Neural cell (in vitro differentiated cells): Measurements from ENCODE around the gene ARID1B. TPM values are rescaled to one million over a fixed set of nuclear protein-coding genes. Genes with fewer than 3 reads are reported as not detected.

ENCODE experiments used
- H2AFZ ChIP-seq: fragments of 200-600, 300-800 bp; sonication (generic), shearing (Covaris generic); 2 replicates; pipeline ENCODE4 v1.6.0; 2014; ENCODE audit warnings: low read depth, mild to moderate bottlenecking, antibody characterized with exemption, low read length, moderate library complexity
- H3F3A ChIP-seq: fragments of 200-600 bp; shearing (Covaris generic); 2 replicates; pipeline ENCODE4 v1.6.1; 2016; ENCODE audit warnings: mild to moderate bottlenecking, moderate library complexity, mixed read lengths, antibody characterized with exemption, low read length; ENCODE audit not compliant: insufficient read depth, poor library complexity, severe bottlenecking
- H3K27ac ChIP-seq: fragments of 200-600, 300-800 bp; sonication (generic), shearing (Covaris generic); 2 replicates; pipeline ENCODE4 v1.5.1; 2014; ENCODE audit warnings: mild to moderate bottlenecking, low read length, moderate library complexity
- H3K27me3 ChIP-seq: fragments of 300-800, 200-600 bp; sonication (generic), shearing (Covaris generic); 2 replicates; pipeline ENCODE4 v1.6.0; 2014; ENCODE audit warnings: mild to moderate bottlenecking, low read depth, low read length, moderate library complexity; ENCODE audit not compliant: insufficient read depth
- H3K36me3 ChIP-seq: fragments of 300-800, 200-600 bp; sonication (generic), shearing (Covaris generic); 2 replicates; pipeline ENCODE4 v1.5.1; 2014; ENCODE audit warnings: mild to moderate bottlenecking, antibody characterized with exemption, low read length, moderate library complexity; ENCODE audit not compliant: insufficient read depth
- H3K4me2 ChIP-seq: fragments of 300-800, 200-600 bp; sonication (generic), shearing (Covaris generic); 2 replicates; pipeline ENCODE4 v1.6.0; 2014; ENCODE audit warnings: mild to moderate bottlenecking, low read length
- H3K4me3 ChIP-seq: fragments of 300-800, 200-600 bp; sonication (generic), shearing (Covaris generic); 2 replicates; pipeline ENCODE4 v1.5.1; 2014; ENCODE audit warnings: mild to moderate bottlenecking, low read length, moderate library complexity
- H3K79me2 ChIP-seq: fragments of 200-600 bp; shearing (Covaris generic); replicated peaks from 2 replicates; pipeline ENCODE4 v1.6.0; 2014; ENCODE audit warnings: mild to moderate bottlenecking, low read length, moderate library complexity; ENCODE audit not compliant: insufficient read depth
- H3K9ac ChIP-seq: fragments of 300-800, 200-600 bp; sonication (generic), shearing (Covaris generic); 2 replicates; pipeline ENCODE4 v1.6.1; 2016; ENCODE audit warnings: mild to moderate bottlenecking, low read length, mixed read lengths
- H3K9me2 ChIP-seq: fragments of 200-600 bp; shearing (Covaris generic); 2 replicates; pipeline ENCODE4 v1.6.1; 2016; ENCODE audit warnings: mild to moderate bottlenecking, low read length, mixed read lengths; ENCODE audit not compliant: insufficient read depth
- H3K9me3 ChIP-seq: fragments of 200-600, 300-800 bp; sonication (generic), shearing (Covaris generic); 2 replicates; pipeline ENCODE4 v1.6.1; 2016; ENCODE audit warnings: mild to moderate bottlenecking, mixed run types, low read length, moderate library complexity, mixed read lengths
- H4K20me1 ChIP-seq: fragments of 200-600 bp; shearing (Covaris generic); 2 replicates; pipeline ENCODE4 v1.6.1; 2016; ENCODE audit warnings: mild to moderate bottlenecking, mixed run types; ENCODE audit not compliant: insufficient read depth
- CTCF ChIP-seq: fragments of 450-650 bp; IDR thresholded peaks from 2 replicates; pipeline ENCODE4 v1.5.1; 2014; ENCODE audit warnings: antibody characterized with exemption, mild to moderate bottlenecking, moderate library complexity; ENCODE audit not compliant: poor library complexity, severe bottlenecking
- EP300 ChIP-seq: fragments of 450-650 bp; conservative IDR thresholded peaks from 2 replicates; pipeline ENCODE4 v1.6.1; 2014; ENCODE audit warnings: antibody characterized with exemption, mild to moderate bottlenecking, moderate library complexity; ENCODE audit not compliant: poor library complexity, severe bottlenecking
- EZH2 ChIP-seq: fragments of 200-600, 300-800 bp; shearing (Covaris generic), sonication (generic); IDR thresholded peaks from 2 replicates; pipeline ENCODE4 v1.6.1; 2014; ENCODE audit warnings: antibody characterized with exemption, low read length, borderline replicate concordance, mild to moderate bottlenecking; ENCODE audit not compliant: insufficient read depth, poor library complexity, severe bottlenecking
- MXI1 ChIP-seq: fragments of 450-650 bp; conservative IDR thresholded peaks from 2 replicates; pipeline ENCODE4 v1.6.1; 2014; ENCODE audit warnings: antibody characterized with exemption, mild to moderate bottlenecking; ENCODE audit not compliant: poor library complexity, severe bottlenecking
- POLR2AphosphoS5 ChIP-seq: IDR thresholded peaks from 2 replicates; pipeline ENCODE4 v1.6.1; 2012
- RAD21 ChIP-seq: fragments of 450-650 bp; conservative IDR thresholded peaks from 2 replicates; pipeline ENCODE4 v1.6.1; 2014; ENCODE audit warnings: antibody characterized with exemption, mild to moderate bottlenecking, moderate library complexity
- REST ChIP-seq: IDR thresholded peaks from 2 replicates; pipeline ENCODE4 v1.6.1; 2012; ENCODE audit warnings: borderline replicate concordance
- SMC3 ChIP-seq: fragments of 450-650 bp; conservative IDR thresholded peaks from 2 replicates; pipeline ENCODE4 v1.6.1; 2014; ENCODE audit warnings: antibody characterized with exemption, mild to moderate bottlenecking, moderate library complexity; ENCODE audit not compliant: poor library complexity
- TAF1 ChIP-seq: IDR thresholded peaks from 2 replicates; pipeline ENCODE4 v1.6.1; 2012; ENCODE audit warnings: low read depth
- polyA plus RNA-seq: library from polyadenylated mRNA; depleted of rRNA; stranded (reverse); fragments of >200 nt; gene quantifications from 2 replicates; pipeline ENCODE4 v1.2.3, GENCODE V29; 2014

The ARID1B gene
- polyA plus RNA-seq, 1 donor from 2014 or later = 35.0 TPM

- Histone ChIP-seq H3K4me2 (no peak overlapping the region), H3K79me2 (peaks cover 71% of the 10 kb centered on the region), H3K9ac (no peak overlapping the region), H3K27me3 (no peaks in the 10 kb centered on the region), H3K4me3 (no peak overlapping the region), H3K9me3 (no peaks in the 10 kb centered on the region), H2AFZ (no peak overlapping the region), H4K20me1 (peaks cover 3% of the 10 kb centered on the region), H3K27ac (no peak overlapping the region), H3K36me3 (no peaks in the 10 kb centered on the region), H3K9me2 (no peaks in the 10 kb centered on the region), H3F3A (no peaks in the 10 kb centered on the region)
- TF ChIP-seq CTCF (no peak), EP300 (no peak), EZH2 (no peak), REST (no peak), SMC3 (no peak), POLR2AphosphoS5 (no peak), TAF1 (no peak), RAD21 (no peak), MXI1 (no peak)
Measured at GRCh38 chr6:156845454-156846155, 68.4 kb downstream of the ARID1B start.

- Histone ChIP-seq H3K9me3 (no peaks in the 10 kb centered on the region), H3K27ac (no peak overlapping the region), H3K27me3 (no peaks in the 10 kb centered on the region), H3K4me3 (no peak overlapping the region), H4K20me1 (peaks cover 3% of the 10 kb centered on the region), H3K9ac (no peak overlapping the region), H3F3A (no peaks in the 10 kb centered on the region), H3K79me2 (peaks cover 72% of the 10 kb centered on the region), H3K4me2 (no peak overlapping the region), H2AFZ (no peak overlapping the region), H3K36me3 (no peaks in the 10 kb centered on the region), H3K9me2 (no peaks in the 10 kb centered on the region)
- no peak for TF ChIP-seq CTCF
- TF ChIP-seq POLR2AphosphoS5 = no peak
- TF ChIP-seq SMC3 = no peak
- no peak for TF ChIP-seq MXI1
- no peak for TF ChIP-seq TAF1
- TF ChIP-seq EP300 = no peak
- no peak for TF ChIP-seq EZH2
- TF ChIP-seq REST = no peak
- no peak for TF ChIP-seq RAD21
Measured at GRCh38 chr6:156846845-156847599, 69.8 kb downstream of the ARID1B start.
